HG02642 (cell line): ENCODE measurements around the gene N4BP2.
"Not testable (repeated sequence)": the region's sequence is repeated elsewhere in the genome, so short reads cannot be mapped to it uniquely, and the experiment has no call there.

Experiments
- ATAC-seq: cut with Tn5 transposase; IDR thresholded peaks from one replicate; pipeline ENCODE4 v1.9.1; 2021; ENCODE audit warnings: mild to moderate bottlenecking; ENCODE audit not compliant: unreplicated experiment, poor library complexity

N4BP2 gene

DNA sequence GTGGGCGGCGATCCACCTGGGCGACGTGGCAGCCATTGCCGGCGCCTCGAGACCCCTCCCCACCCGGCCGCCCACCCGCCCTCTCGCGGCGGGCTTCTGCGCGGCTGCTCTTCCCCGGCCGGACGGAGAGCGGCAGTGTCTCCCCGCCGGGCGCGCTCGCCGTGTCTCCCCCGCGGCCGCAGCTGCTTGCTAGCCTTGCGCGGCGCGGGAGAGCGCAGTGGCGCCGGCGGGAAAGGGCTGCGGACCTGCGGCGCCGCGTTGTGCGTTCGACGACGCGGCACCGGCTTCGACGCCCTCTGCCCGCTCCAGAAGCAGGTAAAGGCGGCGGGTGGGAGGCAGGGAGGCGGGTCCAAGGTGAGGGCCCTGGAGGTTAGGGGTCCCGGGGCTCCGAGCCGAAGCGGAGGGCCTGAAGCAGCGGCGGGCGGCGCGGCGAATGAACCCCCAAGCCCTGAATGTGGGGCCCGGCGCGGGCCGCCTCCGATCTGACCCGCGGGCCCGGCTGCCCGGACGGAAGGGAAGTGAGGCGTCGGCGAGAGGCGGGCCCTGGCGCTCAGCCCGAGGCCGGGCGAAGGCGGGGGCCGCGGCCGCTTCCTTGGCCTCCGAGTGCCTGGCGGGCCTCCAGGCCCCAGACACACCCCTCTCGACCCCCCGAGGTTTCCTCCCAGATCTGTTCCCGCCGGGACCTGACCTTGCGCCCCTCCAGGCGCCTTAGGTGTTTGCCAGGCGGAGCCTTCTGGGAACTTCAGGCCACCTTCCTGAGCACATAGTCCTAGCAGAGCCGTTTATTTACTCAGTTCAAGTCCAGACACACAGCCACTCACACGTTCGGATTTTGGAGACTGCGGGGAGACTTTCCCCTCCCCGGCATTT, at the start of gene N4BP2:
TSS of gene N4BP2 (plus strand) at position 135 of the 870 bp plus-strand sequence. CDS start 40,491 bp downstream, outside the sequence.
- ATAC-seq = peak; percentile 69

DNA sequence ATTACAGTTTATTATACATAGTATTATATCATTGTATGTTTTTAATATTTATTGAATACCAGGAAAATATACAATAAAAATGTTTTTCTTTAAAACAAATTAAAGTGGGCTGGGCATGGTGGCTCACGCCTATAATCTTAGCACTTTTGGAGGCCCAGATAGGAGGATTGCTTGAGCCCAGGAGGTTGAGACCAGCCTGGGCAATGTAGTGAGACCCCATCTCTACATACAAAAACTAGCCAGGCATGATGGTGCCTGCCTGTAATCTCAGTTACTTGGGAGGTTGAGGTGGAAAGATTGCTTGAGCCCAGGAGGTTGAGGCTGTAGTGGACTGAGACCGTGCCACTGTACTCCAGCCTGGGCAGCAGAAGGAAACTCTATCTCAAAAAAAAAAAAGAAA, 40.6 kb upstream of the N4BP2 start:
- no peak for ATAC-seq

DNA sequence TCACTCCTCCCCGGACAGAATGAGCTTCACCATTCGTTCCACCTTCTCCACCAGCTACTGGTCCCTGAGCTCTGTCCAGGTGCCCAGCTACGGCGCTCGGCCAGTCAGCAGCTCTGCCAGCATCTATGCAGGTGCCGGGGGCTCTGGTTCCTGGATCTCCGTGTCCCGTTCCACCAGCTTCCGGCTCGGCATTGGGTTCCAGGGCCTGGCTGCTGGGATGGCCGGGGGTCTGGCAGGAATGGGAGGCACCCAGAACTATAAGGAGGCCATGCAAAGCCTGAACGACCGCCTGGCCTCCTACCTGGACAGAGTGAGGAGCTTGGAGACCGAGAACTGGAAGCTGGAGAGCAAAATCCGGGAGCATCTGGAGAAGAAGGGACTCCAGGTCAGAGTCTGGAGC, 36.4 kb upstream of the N4BP2 start:
- ATAC-seq = no peak

- not testable (repeated sequence) for ATAC-seq
Observed at GRCh38 chr4:40021116-40021515, 35.5 kb upstream of the N4BP2 start.

- not testable (repeated sequence) for ATAC-seq
Observed at GRCh38 chr4:40024049-40024448, 32.6 kb upstream of the N4BP2 start.

DNA sequence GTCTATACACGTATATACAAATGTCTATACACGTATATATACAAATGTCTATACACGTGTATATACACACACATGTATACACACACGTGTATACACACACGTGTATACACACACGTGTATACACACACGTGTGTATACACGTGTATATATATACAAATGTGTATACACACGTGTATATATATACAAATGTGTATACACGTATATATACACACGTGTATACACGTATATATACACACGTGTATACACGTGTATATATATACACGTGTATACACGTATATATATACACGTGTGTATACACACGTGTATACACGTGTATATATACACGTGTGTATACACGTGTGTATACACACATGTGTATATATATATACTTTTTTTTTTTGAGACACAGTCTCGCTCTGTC, 23.9 kb upstream of the N4BP2 start:
- no peak for ATAC-seq

DNA sequence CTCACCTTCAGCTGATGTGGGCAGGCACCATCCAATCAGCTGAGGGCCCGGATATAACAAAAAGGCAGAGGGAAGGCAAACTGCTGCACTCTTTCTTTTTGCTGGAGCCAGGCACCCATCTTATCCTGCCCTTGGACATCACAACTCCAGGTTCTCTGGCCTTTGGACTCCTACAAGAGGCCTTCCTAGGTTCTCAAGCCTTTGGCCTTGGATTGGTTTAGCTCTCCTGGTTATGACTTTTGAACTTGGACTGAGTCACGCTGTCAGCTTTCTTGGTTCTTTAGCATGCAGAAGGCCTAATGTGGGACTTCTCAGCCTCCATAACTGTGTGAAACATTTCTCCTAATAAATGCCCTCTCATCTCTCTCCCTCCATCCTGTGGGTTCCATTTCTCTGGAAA, 23.0 kb upstream of the N4BP2 start:
- ATAC-seq = no peak

GRCh38 chr4:40038977-40039376, 17.7 kb upstream of the N4BP2 start:
- ATAC-seq = no peak

GRCh38 chr4:40040908-40041307, 15.7 kb upstream of the N4BP2 start:
- ATAC-seq = no peak

DNA sequence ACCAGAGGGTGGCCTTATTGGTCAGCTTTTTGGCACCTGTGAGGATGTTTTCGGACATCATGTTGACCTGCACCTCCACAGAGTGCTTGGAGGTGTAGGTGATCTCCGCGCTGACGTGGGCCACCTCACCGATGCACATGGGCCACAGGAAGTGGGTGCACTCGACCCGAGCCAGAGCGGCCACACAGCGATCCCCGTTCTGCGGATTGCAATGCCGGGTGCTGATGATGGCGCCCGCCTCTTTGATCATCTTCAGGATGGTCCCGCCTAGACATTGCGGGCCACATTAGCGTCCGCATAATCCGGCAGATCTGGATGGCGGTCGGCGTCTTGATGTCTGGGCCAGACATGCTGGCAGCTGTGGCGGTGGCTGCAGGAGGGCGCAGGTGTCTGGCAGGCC, 12.9 kb upstream of the N4BP2 start:
- ATAC-seq = no peak

GRCh38 chr4:40046311-40046980, 10.2 kb upstream of the N4BP2 start:
- ATAC-seq = no peak

GRCh38 chr4:40053161-40053560, 3.5 kb upstream of the N4BP2 start:
- ATAC-seq = no peak

DNA sequence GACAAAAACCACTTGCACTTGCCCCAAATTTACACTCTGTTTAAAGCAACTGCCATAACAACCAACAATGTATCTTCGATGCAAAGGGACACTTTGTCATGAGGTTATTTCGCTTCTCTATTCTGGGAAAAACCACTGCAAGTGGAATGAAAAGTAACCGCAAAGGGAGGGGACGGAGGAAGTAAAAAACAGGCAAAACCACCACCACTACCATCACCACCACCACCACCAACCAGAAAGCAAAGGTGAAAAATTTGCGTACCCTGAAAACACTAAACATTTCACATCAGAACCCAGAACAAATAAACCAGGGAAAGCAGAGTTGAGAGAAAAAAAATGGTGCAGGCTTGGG, 1.2 kb upstream of the N4BP2 start:
- no peak for ATAC-seq

DNA sequence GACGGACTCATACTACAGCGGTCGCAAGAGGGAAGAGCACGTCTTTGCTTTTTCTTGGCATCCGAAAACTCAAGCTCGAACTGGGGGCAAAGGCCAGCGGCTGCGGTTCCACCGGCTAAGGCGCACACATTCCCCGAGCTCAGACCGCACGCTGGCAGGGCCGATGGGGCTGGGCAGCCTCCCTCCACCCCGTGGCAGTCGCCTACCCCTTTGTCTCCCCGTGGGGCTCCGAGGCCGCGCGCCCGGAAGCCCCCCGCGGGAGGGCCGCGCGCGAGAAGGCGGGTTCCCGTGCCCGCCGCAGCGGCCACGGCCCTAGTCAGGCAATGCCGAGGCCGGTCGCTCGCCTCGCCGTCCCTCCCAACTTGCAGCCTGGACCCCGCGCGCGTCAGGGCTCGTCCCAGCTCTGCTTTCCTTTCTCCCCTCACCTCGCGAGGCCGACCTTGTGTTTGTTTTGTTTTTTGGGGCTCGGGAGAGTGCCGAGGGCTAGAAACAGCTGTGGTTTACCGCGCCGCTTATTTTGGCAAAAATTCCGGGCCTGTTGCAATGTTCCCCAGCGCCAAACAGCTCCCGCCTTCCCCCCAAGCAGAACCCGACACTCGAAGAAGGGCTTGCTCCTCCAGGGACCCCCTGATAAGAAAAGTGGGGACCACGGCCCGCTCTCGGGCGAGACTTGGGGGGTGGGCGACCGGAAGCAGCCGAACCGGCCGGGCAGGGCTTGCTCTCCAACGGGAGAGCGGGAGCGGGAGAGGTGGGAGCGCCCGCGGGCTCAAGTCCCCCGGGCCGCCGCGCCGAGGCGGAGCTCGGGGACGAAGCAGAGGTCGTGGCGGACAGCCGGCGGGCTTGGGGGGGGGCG, 561 bp upstream of the N4BP2 start:
- ATAC-seq = peak; percentile 30

- peak; percentile 66 for ATAC-seq
Observed at GRCh38 chr4:40057586-40058091, 989 bp downstream of the N4BP2 start.

- ATAC-seq = no peak
Observed at GRCh38 chr4:40058121-40058520, 1.5 kb downstream of the N4BP2 start.

DNA sequence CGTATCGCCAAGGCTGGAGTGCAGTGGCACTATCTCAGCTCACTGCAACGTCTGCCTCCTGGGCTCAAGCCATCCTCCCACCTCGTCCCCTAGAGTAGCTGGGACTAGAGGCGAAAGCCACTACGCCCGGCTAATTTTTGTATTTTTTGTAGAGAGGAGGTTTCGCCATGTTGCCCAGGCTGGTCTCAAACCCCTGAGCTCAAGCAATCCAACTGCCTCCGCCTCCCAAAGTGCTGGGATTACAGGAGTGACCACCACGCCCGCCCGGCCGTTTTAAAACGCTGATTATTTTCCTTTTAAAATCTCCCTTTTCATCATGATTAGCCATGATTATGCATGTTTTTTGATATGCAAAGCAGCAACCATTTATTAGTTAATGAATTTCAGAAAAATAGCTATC, 2.2 kb downstream of the N4BP2 start:
- no peak for ATAC-seq

DNA sequence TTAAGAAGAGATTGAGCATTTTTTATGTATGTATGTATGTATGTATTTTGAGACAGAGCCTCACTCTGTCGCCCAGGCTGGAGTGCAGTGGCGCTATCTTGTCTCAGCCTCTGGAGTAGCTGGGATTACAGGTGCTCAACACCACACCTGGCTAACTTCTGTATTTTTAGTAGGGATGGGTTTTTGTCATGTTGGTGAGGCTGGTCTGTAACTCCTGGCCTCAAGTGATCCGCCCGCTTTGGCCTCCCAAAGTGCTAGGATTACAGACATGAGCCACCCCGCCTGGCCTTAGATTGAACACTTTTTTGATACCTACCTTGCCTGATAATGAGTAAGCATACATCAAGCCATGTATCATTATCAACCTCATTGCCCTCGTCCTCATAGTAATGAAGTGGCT, 2.7 kb downstream of the N4BP2 start:
- ATAC-seq = no peak

DNA sequence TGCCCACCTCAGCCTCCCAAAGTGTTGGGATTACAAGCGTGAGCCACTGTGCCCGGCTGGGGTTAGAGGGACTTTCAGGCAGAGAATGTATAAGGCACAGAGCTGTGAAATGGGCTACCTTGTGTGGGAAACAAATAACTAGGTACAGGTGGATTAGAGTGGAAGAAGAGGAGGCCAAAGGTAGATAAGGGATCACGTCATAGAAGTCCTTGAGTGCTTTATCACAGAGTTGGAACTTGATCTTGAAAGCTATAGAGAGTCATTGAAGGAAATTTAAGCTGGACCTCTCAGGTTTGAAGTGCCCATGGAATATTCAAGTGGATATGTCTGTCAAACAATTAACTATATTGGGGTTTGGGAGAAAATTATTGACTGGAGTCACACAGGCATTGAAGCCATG, 8.4 kb downstream of the N4BP2 start:
- ATAC-seq = no peak

- no peak for ATAC-seq
Observed at GRCh38 chr4:40066651-40067050, 10.0 kb downstream of the N4BP2 start.

DNA sequence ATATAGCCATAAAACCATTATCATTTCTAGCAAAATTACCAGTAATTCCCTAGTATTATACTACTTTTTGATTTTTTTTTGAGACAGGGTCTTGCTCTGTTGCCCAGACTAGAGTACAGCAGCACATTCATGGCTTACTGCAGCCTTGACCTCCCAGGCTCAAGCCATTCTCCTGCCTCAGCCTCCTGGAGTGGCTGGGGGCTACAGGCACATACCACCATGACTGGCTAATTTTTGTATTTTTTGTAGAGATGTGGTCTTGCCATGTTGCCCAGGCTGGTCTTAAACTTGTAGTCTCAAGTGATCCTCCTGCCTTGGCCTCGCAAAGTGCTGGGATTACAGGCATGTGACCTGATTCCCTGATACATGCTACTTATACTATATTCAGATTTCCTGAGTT, 13.7 kb downstream of the N4BP2 start:
- no peak for ATAC-seq
